Measurements from ENCODE around the gene PIGT.
"Not testable (repeated sequence)": the region's sequence is repeated elsewhere in the genome, so short reads cannot be mapped to it uniquely, and the experiment has no call there.

PIGT gene

DNA sequence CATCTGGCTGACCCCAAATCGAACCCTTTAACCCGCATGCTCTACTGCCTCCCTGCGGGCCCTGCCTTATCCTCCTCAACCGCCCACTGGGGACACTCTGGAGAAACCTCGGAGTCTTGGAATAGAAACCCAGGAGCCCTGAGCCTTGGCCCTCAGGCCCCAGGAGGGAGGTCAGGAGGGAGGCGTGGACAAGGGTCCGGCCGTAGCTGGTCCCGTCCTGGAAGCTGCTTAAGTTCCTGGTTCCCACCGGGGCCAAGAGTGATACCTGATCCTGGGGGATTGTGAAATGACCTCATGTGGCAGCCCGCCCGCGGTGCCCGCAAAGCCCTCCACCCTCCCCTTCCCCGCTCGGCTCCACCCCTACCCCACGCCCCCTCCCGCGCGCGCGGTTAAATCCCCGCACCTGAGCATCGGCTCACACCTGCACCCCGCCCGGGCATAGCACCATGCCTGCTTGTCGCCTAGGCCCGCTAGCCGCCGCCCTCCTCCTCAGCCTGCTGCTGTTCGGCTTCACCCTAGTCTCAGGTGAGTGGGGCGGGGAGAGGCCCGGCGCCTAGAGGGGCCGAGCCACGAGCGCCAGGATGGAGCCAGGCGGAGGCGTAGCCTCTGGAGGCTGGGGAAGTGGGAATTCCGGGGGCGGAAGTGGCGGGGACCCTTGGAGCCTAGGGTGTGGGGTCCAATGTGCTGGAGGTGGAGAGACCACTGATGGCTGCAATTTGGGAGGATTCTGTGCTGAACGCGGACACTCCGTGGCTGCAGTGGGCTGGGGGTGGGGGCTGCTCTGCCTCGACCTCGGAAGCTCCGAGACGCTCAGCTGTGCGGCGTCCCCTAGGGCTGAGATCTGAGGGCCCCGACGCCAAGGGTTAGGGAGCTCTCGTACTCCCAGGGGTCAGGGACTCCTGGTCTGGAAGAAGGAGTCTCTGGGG, 53.7 kb downstream of the PIGT start, which contains the start of gene WFDC2:
Gene WFDC2, plus strand, starts transcription at position 418 of the 926 bp plus-strand sequence. Its CDS starts 29 bp downstream, at position 447.
- H3K4me3 ChIP-seq (ENCODE audit: low read depth, low read length), result peak within 1 kb of the TSS; percentile 26
- DNase-seq (ENCODE audit: low read depth), result no peak
- TF ChIP-seq, protein P1, sequence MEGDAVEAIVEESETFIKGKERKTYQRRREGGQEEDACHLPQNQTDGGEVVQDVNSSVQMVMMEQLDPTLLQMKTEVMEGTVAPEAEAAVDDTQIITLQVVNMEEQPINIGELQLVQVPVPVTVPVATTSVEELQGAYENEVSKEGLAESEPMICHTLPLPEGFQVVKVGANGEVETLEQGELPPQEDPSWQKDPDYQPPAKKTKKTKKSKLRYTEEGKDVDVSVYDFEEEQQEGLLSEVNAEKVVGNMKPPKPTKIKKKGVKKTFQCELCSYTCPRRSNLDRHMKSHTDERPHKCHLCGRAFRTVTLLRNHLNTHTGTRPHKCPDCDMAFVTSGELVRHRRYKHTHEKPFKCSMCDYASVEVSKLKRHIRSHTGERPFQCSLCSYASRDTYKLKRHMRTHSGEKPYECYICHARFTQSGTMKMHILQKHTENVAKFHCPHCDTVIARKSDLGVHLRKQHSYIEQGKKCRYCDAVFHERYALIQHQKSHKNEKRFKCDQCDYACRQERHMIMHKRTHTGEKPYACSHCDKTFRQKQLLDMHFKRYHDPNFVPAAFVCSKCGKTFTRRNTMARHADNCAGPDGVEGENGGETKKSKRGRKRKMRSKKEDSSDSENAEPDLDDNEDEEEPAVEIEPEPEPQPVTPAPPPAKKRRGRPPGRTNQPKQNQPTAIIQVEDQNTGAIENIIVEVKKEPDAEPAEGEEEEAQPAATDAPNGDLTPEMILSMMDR (conservative IDR thresholded peaks at IDR 0.05; ENCODE audit: low read depth, low read length), result no peak

DNA sequence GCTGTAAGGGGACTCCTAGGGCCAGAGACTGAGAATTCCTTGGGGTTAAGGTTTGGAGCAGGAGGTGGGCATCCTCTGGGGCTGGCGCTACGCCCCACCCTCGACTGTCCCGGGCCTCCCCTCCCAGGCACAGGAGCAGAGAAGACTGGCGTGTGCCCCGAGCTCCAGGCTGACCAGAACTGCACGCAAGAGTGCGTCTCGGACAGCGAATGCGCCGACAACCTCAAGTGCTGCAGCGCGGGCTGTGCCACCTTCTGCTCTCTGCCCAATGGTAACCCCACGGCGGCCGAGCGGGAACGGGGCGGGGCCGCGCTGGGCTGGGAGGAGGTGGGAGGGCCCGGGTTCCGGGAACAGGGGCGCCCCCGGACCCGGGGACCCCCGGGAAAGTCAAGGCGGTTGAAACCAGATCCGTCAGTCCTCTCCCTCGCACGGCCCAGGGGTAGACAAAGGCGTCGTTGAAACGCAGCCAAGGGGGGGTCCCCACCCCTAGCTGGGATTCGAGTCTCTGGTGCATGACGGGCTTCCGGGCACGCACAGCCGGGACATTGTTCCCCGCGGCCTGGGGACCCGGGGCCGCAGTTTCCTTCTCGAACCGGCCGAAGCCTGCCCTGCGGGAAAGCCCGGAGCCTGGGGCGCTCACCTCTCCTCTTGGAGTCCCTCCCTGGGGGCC, 54.5 kb downstream of the PIGT start:
- peak; percentile 13 for DNase-seq (ENCODE audit: low read depth)
- H3K4me3 ChIP-seq (ENCODE audit: low read depth, low read length), result peak overlapping the region; percentile 26
- TF ChIP-seq, protein P1 (conservative IDR thresholded peaks at IDR 0.05; ENCODE audit: low read depth, low read length), result no peak

DNA sequence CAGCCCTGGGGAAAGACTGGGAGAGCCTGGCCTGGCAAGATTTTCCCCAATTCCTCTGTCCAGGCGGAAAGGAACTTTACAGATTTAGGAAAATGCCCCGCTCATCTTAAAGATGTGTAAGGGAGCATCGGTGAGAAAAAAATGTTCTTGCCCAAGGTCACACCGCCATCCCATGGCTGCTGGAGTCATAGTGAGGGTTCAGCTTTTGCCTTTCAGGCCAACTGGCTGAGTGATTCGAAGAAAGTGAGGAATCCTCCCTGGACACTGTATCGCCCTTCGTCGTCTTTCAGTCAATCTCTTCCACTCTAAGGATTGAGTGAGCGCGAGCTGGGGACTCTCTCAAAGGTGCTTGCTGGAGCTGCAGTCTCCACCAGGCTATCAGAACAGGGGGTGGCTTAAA, 55.0 kb downstream of the PIGT start:
- no peak for DNase-seq (ENCODE audit: low read depth)

DNA sequence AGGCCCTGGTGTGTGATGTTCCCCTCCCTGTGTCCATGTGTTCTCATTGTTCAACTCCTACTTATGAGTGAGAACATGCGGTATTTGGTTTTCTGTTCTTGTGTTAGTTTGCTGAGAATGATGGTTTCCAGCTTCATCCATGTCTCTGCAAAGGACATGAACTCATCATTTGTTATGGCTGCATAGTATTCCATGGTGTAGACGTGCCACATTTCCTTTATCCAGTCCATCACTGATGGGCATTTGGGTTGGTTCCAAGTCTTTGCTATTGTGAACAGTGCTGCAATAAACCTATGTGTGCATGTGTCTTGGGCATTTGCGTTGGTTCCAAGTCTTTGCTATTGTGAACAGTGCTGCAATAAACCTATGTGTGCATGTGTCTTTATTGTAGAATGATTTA, 56.3 kb downstream of the PIGT start:
- H3K4me3 ChIP-seq (ENCODE audit: low read depth, low read length), result not testable (repeated sequence)

More for the DNA sequence above, 55.0 kb downstream of the PIGT start:
- TF ChIP-seq, protein P1 (conservative IDR thresholded peaks at IDR 0.05; ENCODE audit: low read depth, low read length), result no peak
- H3K4me3 ChIP-seq (ENCODE audit: low read depth, low read length), result no peak overlapping the region

More for the DNA sequence above, 56.3 kb downstream of the PIGT start:
- DNase-seq (ENCODE audit: low read depth), result not testable (repeated sequence)

Data from choroid plexus epithelial cell (primary cell).